ENCODE results near the gene SUPT3H. TPM values are rescaled to one million over a fixed set of nuclear protein-coding genes. Genes with fewer than 3 reads are reported as not detected.

Gene SUPT3H
- total and polyA plus RNA-seq, 2 donors from 2014 or later, result 10.1 to 12.5 TPM

DNA sequence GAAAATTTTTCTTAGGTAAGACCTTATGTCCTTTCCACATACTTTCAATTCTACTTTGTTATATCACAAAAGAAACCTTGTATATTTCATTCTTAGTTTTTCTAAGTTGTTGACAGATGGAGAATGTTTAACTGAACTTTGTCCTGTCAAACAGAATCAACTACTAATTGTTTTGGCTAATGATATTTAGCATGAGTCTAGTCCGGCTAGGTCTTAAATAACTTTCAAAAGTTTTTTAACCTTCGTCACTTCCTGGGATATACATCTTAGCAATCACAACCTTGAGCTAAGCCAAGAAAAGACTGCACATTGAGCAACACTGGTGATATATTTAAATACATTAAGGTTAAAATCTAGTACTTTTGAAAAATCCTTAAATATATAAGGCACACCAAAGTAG lies 112.5 kb downstream of the SUPT3H start:
- Histone ChIP-seq H3K9me3 (ENCODE audit: control insufficient read depth in 2 of 3, insufficient read depth in 1 of 3, low read length in 3 of 3) (no peaks in the 10 kb centered on the region), H3K9ac (ENCODE audit: low read length in 3 of 3) (no peak overlapping the region), H3K36me3 (ENCODE audit: control insufficient read depth in 2 of 3, insufficient read depth in 3 of 3, low read length in 3 of 3) (no peaks in the 10 kb centered on the region), H3K4me3 (ENCODE audit: low read length in 3 of 3) (no peak overlapping the region), H3K27ac (ENCODE audit: low read depth in 2 of 2, low read length in 2 of 2) (no peak overlapping the region), H3K4me1 (ENCODE audit: control insufficient read depth in 2 of 3, insufficient read depth in 2 of 3, low read depth in 1 of 3, low read length in 3 of 3) (no peaks in the 10 kb centered on the region), H3K27me3 (ENCODE audit: control insufficient read depth, insufficient read depth, low read length) (no peaks in the 10 kb centered on the region)
- no peak for TF ChIP-seq CTCF (IDR thresholded peaks at IDR 0.05; ENCODE audit: borderline replicate concordance, extremely low read depth, insufficient read depth)
- DNase-seq (no peak), FAIRE-seq (no peak)
- intact Hi-C loops (cut with DNase I), result no loop called here

DNA sequence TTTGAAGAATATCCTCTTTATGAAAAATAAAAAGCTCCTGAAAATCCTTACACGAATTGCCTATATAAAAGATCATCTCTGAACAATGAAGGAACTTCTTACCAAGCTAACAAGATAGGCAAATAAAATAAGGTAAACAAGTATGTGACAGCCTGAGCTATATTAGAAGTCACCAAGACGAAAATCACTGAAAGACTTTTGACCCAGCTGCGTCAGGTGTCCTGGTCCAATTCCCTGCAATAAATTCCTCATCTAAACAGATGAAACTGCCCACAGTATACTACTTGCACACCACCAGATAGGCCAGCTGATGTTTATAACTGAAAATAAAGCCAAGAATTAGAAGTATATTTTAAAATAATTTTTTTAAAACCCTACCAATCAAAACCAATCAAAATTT lies 117.0 kb downstream of the SUPT3H start:
- H3K27ac ChIP-seq (ENCODE audit: low read depth in 2 of 2, low read length in 2 of 2), result no peak overlapping the region
- no peak for TF ChIP-seq CTCF (IDR thresholded peaks at IDR 0.05; ENCODE audit: borderline replicate concordance, extremely low read depth, insufficient read depth)
- H3K9me3 ChIP-seq (ENCODE audit: control insufficient read depth in 2 of 3, insufficient read depth in 1 of 3, low read length in 3 of 3), result no peaks in the 10 kb centered on the region
- H3K4me3 ChIP-seq (ENCODE audit: low read length in 3 of 3), result no peak overlapping the region
- no peak overlapping the region for H3K9ac ChIP-seq (ENCODE audit: low read length in 3 of 3)
- intact Hi-C loops (cut with DNase I), result no loop called here
- DNase-seq (no peak), FAIRE-seq (no peak)
- no peaks in the 10 kb centered on the region for H3K27me3 ChIP-seq (ENCODE audit: control insufficient read depth, insufficient read depth, low read length)
- no peaks in the 10 kb centered on the region for H3K4me1 ChIP-seq (ENCODE audit: control insufficient read depth in 2 of 3, insufficient read depth in 2 of 3, low read depth in 1 of 3, low read length in 3 of 3)
- H3K36me3 ChIP-seq (ENCODE audit: control insufficient read depth in 2 of 3, insufficient read depth in 3 of 3, low read length in 3 of 3), result no peaks in the 10 kb centered on the region

- no peaks in the 10 kb centered on the region for H3K9me3 ChIP-seq (ENCODE audit: control insufficient read depth in 2 of 3, insufficient read depth in 1 of 3, low read length in 3 of 3)
- no peak overlapping the region for H3K27ac ChIP-seq (ENCODE audit: low read depth in 2 of 2, low read length in 2 of 2)
- DNase-seq (no peak), FAIRE-seq (no peak)
- intact Hi-C loops (cut with DNase I), result no loop called here
- no peaks in the 10 kb centered on the region for H3K27me3 ChIP-seq (ENCODE audit: control insufficient read depth, insufficient read depth, low read length)
- H3K4me1 ChIP-seq (ENCODE audit: control insufficient read depth in 2 of 3, insufficient read depth in 2 of 3, low read depth in 1 of 3, low read length in 3 of 3), result peaks cover 0 to 5% (median 0%) of the 10 kb centered on the region in 3 donors
- no peaks in the 10 kb centered on the region for H3K36me3 ChIP-seq (ENCODE audit: control insufficient read depth in 2 of 3, insufficient read depth in 3 of 3, low read length in 3 of 3)
- H3K9ac ChIP-seq (ENCODE audit: low read length in 3 of 3), result no peak overlapping the region
- H3K4me3 ChIP-seq (ENCODE audit: low read length in 3 of 3), result no peak overlapping the region
- TF ChIP-seq CTCF (IDR thresholded peaks at IDR 0.05; ENCODE audit: borderline replicate concordance, extremely low read depth, insufficient read depth), result no peak
Observed at GRCh38 chr6:45256697-45257695, 120.7 kb downstream of the SUPT3H start.
